ENCODE data around the gene PIGR. TPM values are rescaled to one million over a fixed set of nuclear protein-coding genes. Genes with fewer than 3 reads are reported as not detected.

PIGR gene
- total RNA-seq, 1 donor from 2014 or later, result 0.53 TPM

DNA sequence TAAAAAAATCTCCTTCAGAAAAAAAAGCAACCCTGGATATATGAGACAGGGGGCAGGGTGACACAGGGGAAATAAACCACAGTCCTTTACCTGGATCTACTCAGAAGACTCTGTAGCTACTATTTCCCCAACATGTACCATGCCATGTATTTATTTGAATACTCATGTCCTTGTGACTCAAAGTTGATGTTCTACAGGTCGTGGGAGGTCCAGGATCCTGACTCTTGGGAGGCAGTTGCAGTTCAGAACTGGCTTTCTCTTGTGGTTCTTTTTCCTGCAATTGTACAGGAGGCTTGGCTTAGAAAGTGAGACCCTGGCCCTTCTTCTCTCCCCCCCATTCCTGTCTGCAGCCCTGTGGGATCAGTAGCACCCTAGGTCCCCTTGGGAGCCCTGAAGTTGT is 54.9 kb downstream of the PIGR start:
- no peak for DNase-seq (ENCODE audit: low spot score in 2 of 2)
- Histone ChIP-seq H3K9me3 (no peaks in the 10 kb centered on the region), H3K4me3 (no peak overlapping the region), H3K27ac (no peak overlapping the region), H3K4me1 (no peaks in the 10 kb centered on the region), H3K36me3 (no peaks in the 10 kb centered on the region), H3K27me3 (no peaks in the 10 kb centered on the region)
- intact Hi-C loops (cut with DNase I), result no loop called here
- TF ChIP-seq CTCF (IDR thresholded peaks at IDR 0.05), result no peak

- intact Hi-C loops (cut with DNase I), result no loop called here
- H3K27me3 ChIP-seq, result no peaks in the 10 kb centered on the region
- H3K9me3 ChIP-seq, result no peaks in the 10 kb centered on the region
- H3K36me3 ChIP-seq, result no peaks in the 10 kb centered on the region
- no peak for TF ChIP-seq CTCF (IDR thresholded peaks at IDR 0.05)
- DNase-seq (ENCODE audit: low spot score in 2 of 2), result no peak
- no peaks in the 10 kb centered on the region for H3K4me1 ChIP-seq
- H3K27ac ChIP-seq, result no peak overlapping the region
- H3K4me3 ChIP-seq, result no peak overlapping the region
Observed at GRCh38 chr1:206890125-206891060, 55.9 kb downstream of the PIGR start.

- intact Hi-C loops (cut with DNase I), result no loop called here
- TF ChIP-seq CTCF (IDR thresholded peaks at IDR 0.05), result no peak
- H3K9me3 ChIP-seq, result no peaks in the 10 kb centered on the region
- no peak for DNase-seq (ENCODE audit: low spot score in 2 of 2)
- H3K36me3 ChIP-seq, result no peaks in the 10 kb centered on the region
- no peak overlapping the region for H3K27ac ChIP-seq
- H3K4me1 ChIP-seq, result no peaks in the 10 kb centered on the region
- H3K27me3 ChIP-seq, result no peaks in the 10 kb centered on the region
- H3K4me3 ChIP-seq, result no peak overlapping the region
Observed at GRCh38 chr1:206887701-206888100, 58.6 kb downstream of the PIGR start.

DNA sequence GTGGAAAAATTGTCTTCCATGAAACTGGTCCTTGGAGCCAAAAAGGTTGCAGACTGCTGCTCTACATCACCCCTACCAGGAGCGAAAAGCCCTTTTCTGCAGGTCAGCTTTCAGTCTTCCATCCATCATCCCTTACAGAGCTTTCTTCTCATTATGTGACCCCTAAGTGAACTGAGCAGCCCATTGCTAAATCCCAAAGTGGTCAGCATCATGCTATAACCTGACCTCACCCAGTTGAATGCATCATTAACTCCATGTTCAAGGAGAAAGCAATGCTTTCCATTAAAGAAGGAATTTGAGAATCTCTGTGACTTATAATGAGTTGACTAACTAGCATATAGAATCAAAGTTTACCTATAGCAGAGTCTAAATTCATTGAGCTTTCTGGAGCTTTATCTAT is 59.4 kb downstream of the PIGR start:
- no peak for DNase-seq (ENCODE audit: low spot score in 2 of 2)
- no peak for TF ChIP-seq CTCF (IDR thresholded peaks at IDR 0.05)
- H3K9me3 ChIP-seq, result no peaks in the 10 kb centered on the region
- no peaks in the 10 kb centered on the region for H3K27me3 ChIP-seq
- intact Hi-C loops (cut with DNase I), result no loop called here
- H3K4me1 ChIP-seq, result no peaks in the 10 kb centered on the region
- no peaks in the 10 kb centered on the region for H3K36me3 ChIP-seq
- H3K27ac ChIP-seq, result no peak overlapping the region
- no peak overlapping the region for H3K4me3 ChIP-seq

GRCh38 chr1:206885341-206886060 is 60.8 kb downstream of the PIGR start:
- H3K4me1 ChIP-seq, result no peaks in the 10 kb centered on the region
- no peak overlapping the region for H3K4me3 ChIP-seq
- no peak for DNase-seq (ENCODE audit: low spot score in 2 of 2)
- H3K9me3 ChIP-seq, result no peaks in the 10 kb centered on the region
- no peak overlapping the region for H3K27ac ChIP-seq
- no peak for TF ChIP-seq CTCF (IDR thresholded peaks at IDR 0.05)
- intact Hi-C loops (cut with DNase I), result no loop called here
- H3K36me3 ChIP-seq, result no peaks in the 10 kb centered on the region
- H3K27me3 ChIP-seq, result no peaks in the 10 kb centered on the region

All from ascending aorta (tissue), 2 donors.